ENCODE data around the gene FSTL3.

Gene FSTL3

GRCh38 chr19:670609-671075 is 5.5 kb upstream of the FSTL3 start:
- TF ChIP-seq CTCF (conservative IDR thresholded peaks at IDR 0.05; ENCODE audit: low read depth), result no peak
- H3K27ac ChIP-seq, result peak overlapping the region; percentile 59; the same call in 1 of the 2 replicates
- CTCF ChIA-PET, result interaction anchor here (1.9 kb wide), 1 partner anchor 64 kb away, joined by 9 read pairs; no protein-coding TSS in a partner anchor
- DNase-seq (ENCODE audit: low spot score), result no peak
- POLR2A ChIA-PET (ENCODE audit: low non-redundant PET), result no interaction called here

GRCh38 chr19:674282-675151 is 1.7 kb upstream of the FSTL3 start:
- H3K27ac ChIP-seq, result peak overlapping the region; percentile 98
- no peak for DNase-seq (ENCODE audit: low spot score)
- POLR2A ChIA-PET (ENCODE audit: low non-redundant PET), result interaction anchor here (0.6 kb wide), 2 partner anchors 10 to 92 kb away, joined by 4 read pairs; no protein-coding TSS in a partner anchor
- CTCF ChIA-PET, result no interaction called here
- TF ChIP-seq CTCF (conservative IDR thresholded peaks at IDR 0.05; ENCODE audit: low read depth), result no peak

GRCh38 chr19:676007-676338 is 219 bp upstream of the FSTL3 start:
- CTCF ChIA-PET, result interaction anchor here (0.6 to 1.1 kb wide), 2 partner anchors 58 to 61 kb away, joined by 4 read pairs; no protein-coding TSS in a partner anchor
- no peak for DNase-seq (ENCODE audit: low spot score)
- POLR2A ChIA-PET (ENCODE audit: low non-redundant PET), result interaction anchor here (0.8 kb wide), 1 partner anchor 31 kb away, joined by 4 read pairs; no protein-coding TSS in a partner anchor
- H3K27ac ChIP-seq, result peak overlapping the region; percentile 98
- no peak for TF ChIP-seq CTCF (conservative IDR thresholded peaks at IDR 0.05; ENCODE audit: low read depth)

- TF ChIP-seq CTCF (conservative IDR thresholded peaks at IDR 0.05; ENCODE audit: low read depth), result no peak
- CTCF ChIA-PET, result interaction anchor here (1.1 to 1.4 kb wide), 3 partner anchors 13 to 324 kb away, joined by 3 to 5 read pairs (median 3); no protein-coding TSS in a partner anchor
- peak overlapping the region; percentile 98 for H3K27ac ChIP-seq
These were observed 1.0 kb downstream of the FSTL3 start for GRCh38 chr19:677201-677600.

GRCh38 chr19:677601-678436 is 1.6 kb downstream of the FSTL3 start:
- H3K27ac ChIP-seq, result peak overlapping the region; percentile 98
- no peak for TF ChIP-seq CTCF (conservative IDR thresholded peaks at IDR 0.05; ENCODE audit: low read depth)
- peak; percentile 76 for DNase-seq (ENCODE audit: low spot score)
- ChIA-PET CTCF (interaction anchor here (0.6 to 1.4 kb wide), 4 partner anchors 14 to 324 kb away, joined by 3 to 5 read pairs (median 4); no protein-coding TSS in a partner anchor), POLR2A (ENCODE audit: low non-redundant PET) (interaction anchor here (1.3 kb wide), 1 partner anchor 14 kb away, joined by 3 read pairs; the partner anchor contains the start of gene RNF126)

More at GRCh38 chr19:677201-677600, 1.0 kb downstream of the FSTL3 start:
- POLR2A ChIA-PET (ENCODE audit: low non-redundant PET), result interaction anchor here (0.6 to 1.3 kb wide), 2 partner anchors 14 to 111 kb away, joined by 3 to 5 read pairs; partner anchors contain the start of gene RNF126
- peak; percentile 85 for DNase-seq (ENCODE audit: low spot score)
